Activated CD8-positive, alpha-beta memory T cell treated with anti-CD3 and anti-CD28 coated beads, Interleukin-2, amount 10 ng/mL, durations not matched to agents 7 days and 5 days (primary cell): ENCODE measurements around the gene NTNG2. TPM values are rescaled to one million over a fixed set of nuclear protein-coding genes. Genes with fewer than 3 reads are reported as not detected.

Source experiments
- ATAC-seq: fragments of 150-1000 bp; cut with Tn5 transposase; one replicate; pipeline ENCODE4 v1.10.0; 2021; ENCODE audit warnings: moderate library complexity
- CTCF ChIA-PET: fragments of 350-600 bp; sonication (Branson Sonifier 250); formaldehyde crosslinking; loops from one replicate; lab custom pipeline; 2021; ENCODE audit warnings: antibody characterized with exemption; lab: Charles Lee
- DNase-seq: peaks from one replicate; pipeline ENCODE4 v3.0.0-alpha.2; 2020
- H3K27ac Mint-ChIP-seq: one replicate; pipeline ENCODE4 v1.8.0; 2021; ENCODE audit warnings: mild to moderate bottlenecking, mixed read lengths
- H3K27me3 Mint-ChIP-seq: one replicate; pipeline ENCODE4 v1.8.0; 2021; ENCODE audit warnings: mixed read lengths
- H3K36me3 Mint-ChIP-seq: one replicate; pipeline ENCODE4 v1.8.0; 2021; ENCODE audit warnings: mild to moderate bottlenecking, mixed read lengths
- H3K4me1 Mint-ChIP-seq: one replicate; pipeline ENCODE4 v1.8.0; 2021; ENCODE audit warnings: mixed read lengths
- H3K4me3 Mint-ChIP-seq: one replicate; pipeline ENCODE4 v1.8.0; 2021; ENCODE audit warnings: mild to moderate bottlenecking, moderate library complexity, mixed read lengths
- H3K9me3 Mint-ChIP-seq: one replicate; pipeline ENCODE4 v1.8.0; 2022; ENCODE audit warnings: low read depth, mixed read lengths
- total RNA-seq, 2 experiments: library from RNA; stranded (reverse); gene quantifications; one replicate each; pipeline ENCODE4 v1.2.3, GENCODE V29; 2021

The NTNG2 gene
- total RNA-seq, 2 experiments from 2014 or later, result 7.9 to 14.5 TPM

DNA sequence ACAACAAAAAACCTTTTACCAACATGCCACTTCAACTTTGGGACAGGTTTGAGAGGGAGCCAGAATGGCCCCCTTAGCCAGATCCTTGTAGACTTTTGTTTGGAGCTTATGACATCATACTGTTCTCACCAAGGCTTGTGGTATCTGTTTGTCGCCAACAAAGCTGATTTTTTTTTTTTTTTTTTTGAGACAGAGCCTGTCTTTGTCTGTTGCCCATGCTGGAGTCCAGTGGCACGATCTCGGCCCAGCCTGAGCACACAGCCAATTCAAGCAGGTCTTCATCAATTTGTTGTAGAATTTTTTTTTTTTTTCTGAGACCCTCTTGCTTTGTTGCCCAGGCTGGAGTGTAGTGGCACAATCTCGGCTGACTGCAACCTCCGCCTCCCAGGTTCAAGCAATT, 26.4 kb upstream of the NTNG2 start:
- ATAC-seq (no peak), DNase-seq (no peak)
- no peak overlapping the region for H3K4me3 Mint-ChIP-seq
- no peaks in the 10 kb centered on the region for H3K36me3 Mint-ChIP-seq
- no peaks in the 10 kb centered on the region for H3K9me3 Mint-ChIP-seq
- H3K27me3 Mint-ChIP-seq, result peaks cover 65% of the 10 kb centered on the region
- no peak overlapping the region for H3K27ac Mint-ChIP-seq
- CTCF ChIA-PET, result interaction anchor here (1.1 kb wide), 1 partner anchor 154 kb away, joined by 4 read pairs; no protein-coding TSS in a partner anchor
- H3K4me1 Mint-ChIP-seq, result no peaks in the 10 kb centered on the region

DNA sequence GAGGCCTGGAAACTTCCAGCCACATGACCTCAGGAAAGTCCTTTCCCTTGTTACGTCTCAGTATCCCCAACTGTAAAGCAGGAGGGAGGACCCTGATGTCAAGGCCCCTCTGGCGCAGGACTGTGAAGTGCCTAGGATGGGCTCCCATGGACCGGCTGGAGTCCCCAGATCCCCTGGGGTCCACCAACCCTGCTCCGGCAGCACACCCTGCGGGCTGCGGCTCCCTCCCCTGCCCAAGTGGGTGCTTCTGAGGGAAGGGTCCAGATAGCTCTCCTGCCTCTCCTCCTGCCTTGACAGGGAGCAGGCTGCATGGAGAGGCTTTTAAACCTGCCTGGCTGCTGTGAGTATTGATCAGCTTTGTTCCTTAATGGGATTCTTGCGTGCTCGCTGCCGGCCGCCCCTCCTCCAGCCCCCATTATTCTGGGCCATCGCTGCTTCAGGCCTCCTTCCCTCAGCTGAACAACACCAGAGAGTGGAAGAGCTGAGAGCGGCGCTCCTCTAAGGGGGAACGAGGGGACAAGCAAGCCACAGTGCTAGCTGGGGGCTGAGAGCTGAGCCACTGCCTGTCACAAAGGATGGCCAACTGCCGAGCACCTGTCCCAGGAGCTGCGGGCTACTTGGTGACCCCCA, 25.6 kb upstream of the NTNG2 start:
- H3K27me3 Mint-ChIP-seq, result peaks cover 64% of the 10 kb centered on the region

GRCh38 chr9:132141344-132141947, 20.4 kb upstream of the NTNG2 start:
- Mint-ChIP-seq H3K27me3 (peaks cover 51% of the 10 kb centered on the region), H3K9me3 (no peaks in the 10 kb centered on the region), H3K4me3 (peak overlapping the region; percentile 37), H3K4me1 (peaks cover 24% of the 10 kb centered on the region), H3K27ac (no peak overlapping the region), H3K36me3 (no peaks in the 10 kb centered on the region)
- DNase-seq (no peak), ATAC-seq (no peak)
- CTCF ChIA-PET, result interaction anchor here (0.6 to 1.7 kb wide), 3 partner anchors 28 to 296 kb away, joined by 3 to 6 read pairs (median 5); no protein-coding TSS in a partner anchor

More for the DNA sequence above, 25.6 kb upstream of the NTNG2 start:
- ATAC-seq, result no peak
- Mint-ChIP-seq H3K36me3 (no peaks in the 10 kb centered on the region), H3K9me3 (no peaks in the 10 kb centered on the region), H3K4me3 (no peak overlapping the region), H3K4me1 (peaks cover 1% of the 10 kb centered on the region), H3K27ac (no peak overlapping the region)
- CTCF ChIA-PET, result interaction anchor here (1.1 kb wide), 2 partner anchors 10 to 155 kb away, joined by 3 to 4 read pairs; no protein-coding TSS in a partner anchor
- DNase-seq, result no peak

DNA sequence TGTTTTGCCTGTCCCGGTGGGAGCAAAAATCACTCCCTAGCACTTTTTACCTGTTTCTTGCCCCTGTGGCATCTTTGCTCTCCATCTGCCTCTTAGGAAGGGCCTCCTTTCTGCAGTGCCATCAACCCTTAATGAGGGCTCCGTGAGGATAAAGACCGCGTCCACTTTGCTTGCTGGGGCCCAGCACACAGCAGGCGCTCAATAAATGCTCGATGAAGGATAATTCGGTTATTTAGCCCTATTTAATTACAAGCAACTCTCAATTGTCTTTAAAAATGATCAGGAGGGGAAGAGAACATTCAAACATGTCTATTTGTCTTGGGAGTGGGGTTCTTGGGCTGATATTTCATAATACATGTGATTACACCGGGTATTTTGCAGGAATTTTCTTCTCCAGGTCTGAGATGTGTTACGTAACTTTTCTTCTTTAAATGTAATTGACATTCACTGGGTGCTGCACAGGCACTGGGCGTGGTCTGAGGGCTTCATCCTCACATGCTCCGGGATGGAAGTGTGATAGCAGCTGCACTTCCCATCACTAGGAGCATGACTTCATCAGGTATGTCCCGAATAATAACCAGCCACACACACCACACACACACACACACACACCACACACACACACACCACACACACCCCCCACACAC, 19.8 kb upstream of the NTNG2 start:
- Mint-ChIP-seq H3K27ac (no peak overlapping the region), H3K4me1 (peaks cover 29% of the 10 kb centered on the region)
- CTCF ChIA-PET, result interaction anchor here (0.9 to 1.0 kb wide), 2 partner anchors 28 to 95 kb away, joined by 3 to 5 read pairs; no protein-coding TSS in a partner anchor

DNA sequence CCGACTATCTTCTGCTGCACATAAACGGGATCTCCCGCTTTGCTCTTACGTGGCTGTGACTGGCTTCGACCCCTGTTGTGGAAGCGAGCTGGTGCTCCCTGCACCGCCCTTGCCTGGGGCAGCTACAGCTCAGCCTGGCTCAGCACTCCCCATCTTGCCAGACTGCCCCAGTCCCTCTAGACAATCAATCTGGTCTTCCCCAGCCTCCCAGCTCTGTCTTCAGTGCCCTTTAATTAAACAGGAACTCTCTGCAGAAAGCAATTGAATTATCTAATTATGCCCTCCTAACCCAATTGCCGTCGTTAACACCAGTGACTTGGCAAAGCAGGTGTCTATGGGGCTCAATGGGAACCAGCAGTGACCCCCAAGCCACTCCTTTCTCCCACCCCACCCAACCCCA, 18.9 kb upstream of the NTNG2 start:
- no peak overlapping the region for H3K4me3 Mint-ChIP-seq
- peaks cover 56% of the 10 kb centered on the region for H3K27me3 Mint-ChIP-seq
- no peaks in the 10 kb centered on the region for H3K9me3 Mint-ChIP-seq
- peaks cover 36% of the 10 kb centered on the region for H3K4me1 Mint-ChIP-seq
- CTCF ChIA-PET, result interaction anchor here (1.0 to 1.3 kb wide), 2 partner anchors 27 kb away, joined by 3 to 4 read pairs; no protein-coding TSS in a partner anchor
- DNase-seq, result no peak
- ATAC-seq, result no peak
- no peak overlapping the region for H3K27ac Mint-ChIP-seq
- no peaks in the 10 kb centered on the region for H3K36me3 Mint-ChIP-seq

More for the DNA sequence above, 19.8 kb upstream of the NTNG2 start:
- no peaks in the 10 kb centered on the region for H3K9me3 Mint-ChIP-seq
- H3K36me3 Mint-ChIP-seq, result no peaks in the 10 kb centered on the region
- peaks cover 56% of the 10 kb centered on the region for H3K27me3 Mint-ChIP-seq
- no peak for DNase-seq
- no peak overlapping the region for H3K4me3 Mint-ChIP-seq
- ATAC-seq, result no peak

DNA sequence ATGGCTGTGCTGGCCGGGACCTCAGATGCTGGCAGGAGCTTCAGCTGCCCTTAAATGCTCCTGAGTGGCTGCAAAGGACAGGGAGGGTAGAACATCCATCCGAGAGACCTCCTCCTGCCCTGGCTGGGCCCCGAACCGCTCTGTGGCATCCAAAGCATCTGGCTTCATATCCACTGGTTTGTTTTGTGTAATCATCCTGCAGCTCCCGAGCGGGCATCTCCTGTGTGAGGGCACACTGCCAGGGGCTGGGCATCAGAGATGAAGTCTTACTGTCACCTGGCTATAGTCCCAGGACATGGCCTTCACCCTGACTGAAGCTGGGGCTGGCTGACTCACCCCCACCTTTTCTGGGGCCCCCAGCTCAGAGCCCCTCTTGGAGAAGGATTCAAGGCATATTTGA, 18.5 kb upstream of the NTNG2 start:
- H3K27ac Mint-ChIP-seq, result no peak overlapping the region
- DNase-seq, result no peak
- H3K4me3 Mint-ChIP-seq, result no peak overlapping the region
- CTCF ChIA-PET, result interaction anchor here (1.3 to 1.4 kb wide), 2 partner anchors 18 to 27 kb away, joined by 3 to 4 read pairs; no protein-coding TSS in a partner anchor
- no peak for ATAC-seq
- H3K9me3 Mint-ChIP-seq, result no peaks in the 10 kb centered on the region
- H3K27me3 Mint-ChIP-seq, result peaks cover 56% of the 10 kb centered on the region
- H3K36me3 Mint-ChIP-seq, result no peaks in the 10 kb centered on the region
- peaks cover 37% of the 10 kb centered on the region for H3K4me1 Mint-ChIP-seq

DNA sequence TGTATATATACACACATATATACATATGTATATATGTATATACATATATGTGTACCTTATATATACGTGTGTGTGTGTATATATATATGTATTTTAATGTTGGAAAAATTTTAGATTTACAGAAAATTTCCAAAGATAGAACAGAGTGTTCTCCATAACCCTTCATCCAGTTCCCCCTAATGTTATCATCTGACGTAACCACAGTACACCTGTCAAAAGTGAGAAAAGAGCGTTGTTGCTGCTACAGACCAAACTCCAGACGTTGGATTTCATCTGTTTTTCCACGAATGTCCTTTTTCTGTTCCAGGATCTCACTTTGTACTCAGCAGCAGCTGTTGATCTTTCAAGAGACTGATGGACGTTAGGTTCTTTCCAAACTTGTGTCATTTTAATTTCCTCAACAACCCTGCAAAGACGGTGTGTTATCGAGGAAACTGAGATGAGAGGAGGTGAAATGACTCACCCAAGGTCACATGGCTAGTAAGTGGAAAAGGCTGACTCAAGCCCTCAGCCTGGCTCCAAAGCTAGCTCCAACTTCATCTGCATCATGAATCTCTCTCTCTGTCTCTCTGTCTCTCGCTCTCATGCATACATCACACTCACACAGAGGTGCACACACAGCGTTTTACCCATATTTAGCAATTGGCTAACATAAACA, 17.0 kb upstream of the NTNG2 start:
- Mint-ChIP-seq H3K4me1 (peaks cover 37% of the 10 kb centered on the region), H3K9me3 (no peaks in the 10 kb centered on the region), H3K36me3 (no peaks in the 10 kb centered on the region), H3K27me3 (peaks cover 54% of the 10 kb centered on the region), H3K4me3 (no peak overlapping the region), H3K27ac (no peak overlapping the region)
- CTCF ChIA-PET, result interaction anchor here (1.0 to 1.5 kb wide), 4 partner anchors 14 to 382 kb away, joined by 3 to 4 read pairs (median 3); no protein-coding TSS in a partner anchor
- peak; percentile 64 for DNase-seq
- peak; percentile 72 for ATAC-seq

- Mint-ChIP-seq H3K4me3 (no peak overlapping the region), H3K27me3 (peaks cover 46% of the 10 kb centered on the region), H3K27ac (no peak overlapping the region), H3K4me1 (peaks cover 37% of the 10 kb centered on the region), H3K36me3 (no peaks in the 10 kb centered on the region), H3K9me3 (no peaks in the 10 kb centered on the region)
- DNase-seq (no peak), ATAC-seq (no peak)
- CTCF ChIA-PET, result no interaction called here
These were observed 15.8 kb upstream of the NTNG2 start for GRCh38 chr9:132146039-132146438.

- Mint-ChIP-seq H3K9me3 (no peaks in the 10 kb centered on the region), H3K27ac (no peak overlapping the region), H3K4me1 (peaks cover 33% of the 10 kb centered on the region), H3K27me3 (peaks cover 45% of the 10 kb centered on the region), H3K4me3 (no peak overlapping the region), H3K36me3 (no peaks in the 10 kb centered on the region)
- DNase-seq, result no peak
- CTCF ChIA-PET, result no interaction called here
- no peak for ATAC-seq
These were observed 15.3 kb upstream of the NTNG2 start for GRCh38 chr9:132146575-132146974.

GRCh38 chr9:132147331-132147730, 14.5 kb upstream of the NTNG2 start:
- ATAC-seq (peak; percentile 59), DNase-seq (peak; percentile 61)
- H3K27ac Mint-ChIP-seq, result no peak overlapping the region
- no peak overlapping the region for H3K4me3 Mint-ChIP-seq
- no peaks in the 10 kb centered on the region for H3K36me3 Mint-ChIP-seq
- H3K9me3 Mint-ChIP-seq, result no peaks in the 10 kb centered on the region
- H3K4me1 Mint-ChIP-seq, result peaks cover 31% of the 10 kb centered on the region
- CTCF ChIA-PET, result no interaction called here
- peaks cover 44% of the 10 kb centered on the region for H3K27me3 Mint-ChIP-seq

DNA sequence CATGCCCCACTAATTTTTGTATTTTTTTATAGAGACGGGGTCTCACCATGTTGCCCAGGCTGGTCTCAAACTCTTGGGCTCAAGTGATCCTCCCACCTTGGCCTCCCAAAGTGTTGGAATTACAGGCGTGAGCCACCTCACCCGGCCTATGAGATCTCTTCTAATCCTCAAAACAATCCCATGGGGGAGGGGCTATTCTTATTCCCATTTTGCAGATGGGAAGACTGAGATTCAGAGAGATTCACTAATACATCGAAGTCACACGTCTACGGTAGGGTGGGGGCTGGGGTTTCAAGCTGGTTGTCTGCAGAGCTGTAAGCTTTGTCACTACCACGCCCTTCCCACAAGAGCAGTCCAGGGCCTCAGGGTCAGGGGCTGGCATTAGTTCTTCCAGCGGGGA, 14.0 kb upstream of the NTNG2 start:
- Mint-ChIP-seq H3K4me1 (peaks cover 29% of the 10 kb centered on the region), H3K27ac (no peak overlapping the region), H3K27me3 (peaks cover 45% of the 10 kb centered on the region), H3K9me3 (no peaks in the 10 kb centered on the region), H3K4me3 (no peak overlapping the region), H3K36me3 (no peaks in the 10 kb centered on the region)
- CTCF ChIA-PET, result interaction anchor here (1.5 kb wide), 1 partner anchor 16 kb away, joined by 5 read pairs; no protein-coding TSS in a partner anchor
- ATAC-seq, result no peak
- no peak for DNase-seq

DNA sequence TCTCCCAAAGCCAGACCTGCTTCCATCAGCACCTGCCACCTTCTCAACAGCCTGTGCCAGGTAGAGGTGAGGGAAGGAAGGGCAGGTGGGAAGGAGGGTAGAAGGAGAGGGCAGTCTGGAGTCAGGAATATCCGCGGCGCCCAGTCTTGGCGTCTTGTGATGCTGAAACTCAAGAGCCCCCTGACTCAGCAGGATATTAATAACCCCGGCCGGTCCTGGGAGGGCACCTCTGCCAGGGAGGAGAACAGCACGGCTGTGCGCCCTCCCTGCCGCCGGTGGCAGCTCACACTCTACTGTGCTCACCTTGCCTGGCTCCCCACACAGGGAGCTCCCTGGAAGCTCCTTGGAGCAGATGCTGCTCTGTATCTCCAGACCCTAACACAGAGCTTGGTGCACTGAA, 11.6 kb upstream of the NTNG2 start:
- CTCF ChIA-PET, result interaction anchor here (1.0 kb wide), 1 partner anchor 86 kb away, joined by 3 read pairs; no protein-coding TSS in a partner anchor
- no peak for DNase-seq
- H3K27me3 Mint-ChIP-seq, result peaks cover 58% of the 10 kb centered on the region
- no peak overlapping the region for H3K27ac Mint-ChIP-seq
- ATAC-seq, result no peak
- H3K36me3 Mint-ChIP-seq, result no peaks in the 10 kb centered on the region
- no peak overlapping the region for H3K4me3 Mint-ChIP-seq
- H3K4me1 Mint-ChIP-seq, result peaks cover 21% of the 10 kb centered on the region
- no peaks in the 10 kb centered on the region for H3K9me3 Mint-ChIP-seq

- no peaks in the 10 kb centered on the region for H3K36me3 Mint-ChIP-seq
- peaks cover 16% of the 10 kb centered on the region for H3K4me1 Mint-ChIP-seq
- H3K27ac Mint-ChIP-seq, result no peak overlapping the region
- ATAC-seq, result no peak
- H3K9me3 Mint-ChIP-seq, result no peaks in the 10 kb centered on the region
- H3K4me3 Mint-ChIP-seq, result no peak overlapping the region
- peaks cover 67% of the 10 kb centered on the region for H3K27me3 Mint-ChIP-seq
- no peak for DNase-seq
- CTCF ChIA-PET, result no interaction called here
These were observed 10.7 kb upstream of the NTNG2 start for GRCh38 chr9:132151118-132151517.
